HepG2 (cell line): ENCODE results near the gene CST8. TPM values are rescaled to one million over a fixed set of nuclear protein-coding genes. Genes with fewer than 3 reads are reported as not detected.

Source experiments
- RFX3 ChIP-seq: IDR thresholded peaks from 2 replicates; pipeline ENCODE4 v1.6.1; 2016; ENCODE audit warnings: missing biosample characterization, missing genetic modification reagents
- RFX5 ChIP-seq: IDR thresholded peaks from 2 replicates; pipeline ENCODE4 v1.6.1; 2011; ENCODE audit warnings: low read depth, low read length, improper control_type of control experiment
- SSRP1 ChIP-seq: IDR thresholded peaks from 2 replicates; pipeline ENCODE4 v1.6.1; 2016; ENCODE audit warnings: control low read depth
- ZC3H4 ChIP-seq: sonication (generic); formaldehyde crosslinking; IDR thresholded peaks from 2 replicates; pipeline ENCODE4 v1.4.0; 2020; ENCODE audit warnings: missing genetic modification reagents, borderline replicate concordance
- ZNF292 ChIP-seq: sonication (generic); formaldehyde crosslinking; IDR thresholded peaks from 2 replicates; pipeline ENCODE4 v1.8.1; 2022; ENCODE audit warnings: mild to moderate bottlenecking, low read depth, missing genetic modification reagents, borderline replicate concordance
- polyA plus RNA-seq, 8 experiments: library from polyadenylated mRNA; depleted of rRNA in 3 of 8; stranded (reverse) in 7 of 8; unstranded in 1 of 8; fragments of >200 nt; fragmentation: Illumina TruSeq in 4 of 8; extraction: Trizol in 4 of 8; gene quantifications; 2 replicates each; pipeline versions ENCODE4 v1.2.1 to v1.2.3, GENCODE V29; 2011 to 2016; ENCODE audit warnings: low read depth in 4 of 8, missing spikeins in 1 of 8, mixed read lengths in 1 of 8; ENCODE audit not compliant: insufficient read depth in 1 of 8
- total RNA-seq, 5 experiments: library from RNA; depleted of rRNA; stranded (reverse); fragments of >200 nt; fragmentation: Illumina TruSeq; extraction: Trizol; gene quantifications; 2 replicates each; pipeline ENCODE4 v1.2.3, GENCODE V29; 2016; ENCODE audit warnings: low read depth in 1 of 5
- TF ChIP-seq, protein P1 (sequence below): sonication (generic); formaldehyde crosslinking; conservative IDR thresholded peaks from 2 replicates; pipeline ENCODE4 v1.8.0; 2022; ENCODE audit warnings: mild to moderate bottlenecking, moderate library complexity, missing genetic modification reagents
- TF ChIP-seq, protein P2 (sequence below): sonication (generic); formaldehyde crosslinking; IDR thresholded peaks from 2 replicates; pipeline ENCODE4 v1.4.0; 2020; ENCODE audit warnings: mild to moderate bottlenecking, missing genetic modification reagents
- TF ChIP-seq, protein P3 (sequence below): sonication (generic); formaldehyde crosslinking; IDR thresholded peaks from 2 replicates; pipeline ENCODE4 v1.9.0; 2022; ENCODE audit warnings: low read depth, missing genetic modification reagents

The CST8 gene
- total and polyA plus RNA-seq, 2 of the 13 experiments (the other 11 are each of a cell fraction or from before 2014, with no cell fraction given) = not detected

DNA sequence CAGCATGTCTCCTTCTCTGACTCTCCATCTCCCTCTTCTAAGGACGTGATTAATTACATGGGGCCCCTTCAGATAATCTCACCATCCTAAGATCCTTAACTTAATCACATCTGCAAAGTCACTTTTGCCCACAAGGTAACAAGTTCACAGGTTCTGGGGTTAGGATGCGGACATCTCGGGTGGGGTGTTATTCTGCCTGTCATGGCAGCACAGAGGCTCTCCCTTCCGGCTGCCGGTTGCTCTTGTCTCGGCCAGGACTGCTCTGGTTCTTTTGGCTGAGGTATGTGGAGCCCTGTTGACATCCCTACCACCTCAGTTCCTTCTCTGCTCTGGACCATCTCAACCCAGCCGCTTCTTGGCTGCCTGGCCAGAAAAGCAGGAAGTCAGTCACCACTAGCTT lies 34.0 kb upstream of the CST8 start (continued):
- TF ChIP-seq, protein P1, sequence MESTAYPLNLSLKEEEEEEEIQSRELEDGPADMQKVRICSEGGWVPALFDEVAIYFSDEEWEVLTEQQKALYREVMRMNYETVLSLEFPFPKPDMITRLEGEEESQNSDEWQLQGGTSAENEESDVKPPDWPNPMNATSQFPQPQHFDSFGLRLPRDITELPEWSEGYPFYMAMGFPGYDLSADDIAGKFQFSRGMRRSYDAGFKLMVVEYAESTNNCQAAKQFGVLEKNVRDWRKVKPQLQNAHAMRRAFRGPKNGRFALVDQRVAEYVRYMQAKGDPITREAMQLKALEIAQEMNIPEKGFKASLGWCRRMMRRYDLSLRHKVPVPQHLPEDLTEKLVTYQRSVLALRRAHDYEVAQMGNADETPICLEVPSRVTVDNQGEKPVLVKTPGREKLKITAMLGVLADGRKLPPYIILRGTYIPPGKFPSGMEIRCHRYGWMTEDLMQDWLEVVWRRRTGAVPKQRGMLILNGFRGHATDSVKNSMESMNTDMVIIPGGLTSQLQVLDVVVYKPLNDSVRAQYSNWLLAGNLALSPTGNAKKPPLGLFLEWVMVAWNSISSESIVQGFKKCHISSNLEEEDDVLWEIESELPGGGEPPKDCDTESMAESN (CRISPR knock-in tag) = no peak
- TF ChIP-seq SSRP1 (CRISPR knock-in tag) (no peak), RFX5 (no peak), ZC3H4 (CRISPR knock-in tag) (no peak), RFX3 (CRISPR knock-in tag) (no peak), ZNF292 (CRISPR knock-in tag) (no peak)
- TF ChIP-seq, protein P2, sequence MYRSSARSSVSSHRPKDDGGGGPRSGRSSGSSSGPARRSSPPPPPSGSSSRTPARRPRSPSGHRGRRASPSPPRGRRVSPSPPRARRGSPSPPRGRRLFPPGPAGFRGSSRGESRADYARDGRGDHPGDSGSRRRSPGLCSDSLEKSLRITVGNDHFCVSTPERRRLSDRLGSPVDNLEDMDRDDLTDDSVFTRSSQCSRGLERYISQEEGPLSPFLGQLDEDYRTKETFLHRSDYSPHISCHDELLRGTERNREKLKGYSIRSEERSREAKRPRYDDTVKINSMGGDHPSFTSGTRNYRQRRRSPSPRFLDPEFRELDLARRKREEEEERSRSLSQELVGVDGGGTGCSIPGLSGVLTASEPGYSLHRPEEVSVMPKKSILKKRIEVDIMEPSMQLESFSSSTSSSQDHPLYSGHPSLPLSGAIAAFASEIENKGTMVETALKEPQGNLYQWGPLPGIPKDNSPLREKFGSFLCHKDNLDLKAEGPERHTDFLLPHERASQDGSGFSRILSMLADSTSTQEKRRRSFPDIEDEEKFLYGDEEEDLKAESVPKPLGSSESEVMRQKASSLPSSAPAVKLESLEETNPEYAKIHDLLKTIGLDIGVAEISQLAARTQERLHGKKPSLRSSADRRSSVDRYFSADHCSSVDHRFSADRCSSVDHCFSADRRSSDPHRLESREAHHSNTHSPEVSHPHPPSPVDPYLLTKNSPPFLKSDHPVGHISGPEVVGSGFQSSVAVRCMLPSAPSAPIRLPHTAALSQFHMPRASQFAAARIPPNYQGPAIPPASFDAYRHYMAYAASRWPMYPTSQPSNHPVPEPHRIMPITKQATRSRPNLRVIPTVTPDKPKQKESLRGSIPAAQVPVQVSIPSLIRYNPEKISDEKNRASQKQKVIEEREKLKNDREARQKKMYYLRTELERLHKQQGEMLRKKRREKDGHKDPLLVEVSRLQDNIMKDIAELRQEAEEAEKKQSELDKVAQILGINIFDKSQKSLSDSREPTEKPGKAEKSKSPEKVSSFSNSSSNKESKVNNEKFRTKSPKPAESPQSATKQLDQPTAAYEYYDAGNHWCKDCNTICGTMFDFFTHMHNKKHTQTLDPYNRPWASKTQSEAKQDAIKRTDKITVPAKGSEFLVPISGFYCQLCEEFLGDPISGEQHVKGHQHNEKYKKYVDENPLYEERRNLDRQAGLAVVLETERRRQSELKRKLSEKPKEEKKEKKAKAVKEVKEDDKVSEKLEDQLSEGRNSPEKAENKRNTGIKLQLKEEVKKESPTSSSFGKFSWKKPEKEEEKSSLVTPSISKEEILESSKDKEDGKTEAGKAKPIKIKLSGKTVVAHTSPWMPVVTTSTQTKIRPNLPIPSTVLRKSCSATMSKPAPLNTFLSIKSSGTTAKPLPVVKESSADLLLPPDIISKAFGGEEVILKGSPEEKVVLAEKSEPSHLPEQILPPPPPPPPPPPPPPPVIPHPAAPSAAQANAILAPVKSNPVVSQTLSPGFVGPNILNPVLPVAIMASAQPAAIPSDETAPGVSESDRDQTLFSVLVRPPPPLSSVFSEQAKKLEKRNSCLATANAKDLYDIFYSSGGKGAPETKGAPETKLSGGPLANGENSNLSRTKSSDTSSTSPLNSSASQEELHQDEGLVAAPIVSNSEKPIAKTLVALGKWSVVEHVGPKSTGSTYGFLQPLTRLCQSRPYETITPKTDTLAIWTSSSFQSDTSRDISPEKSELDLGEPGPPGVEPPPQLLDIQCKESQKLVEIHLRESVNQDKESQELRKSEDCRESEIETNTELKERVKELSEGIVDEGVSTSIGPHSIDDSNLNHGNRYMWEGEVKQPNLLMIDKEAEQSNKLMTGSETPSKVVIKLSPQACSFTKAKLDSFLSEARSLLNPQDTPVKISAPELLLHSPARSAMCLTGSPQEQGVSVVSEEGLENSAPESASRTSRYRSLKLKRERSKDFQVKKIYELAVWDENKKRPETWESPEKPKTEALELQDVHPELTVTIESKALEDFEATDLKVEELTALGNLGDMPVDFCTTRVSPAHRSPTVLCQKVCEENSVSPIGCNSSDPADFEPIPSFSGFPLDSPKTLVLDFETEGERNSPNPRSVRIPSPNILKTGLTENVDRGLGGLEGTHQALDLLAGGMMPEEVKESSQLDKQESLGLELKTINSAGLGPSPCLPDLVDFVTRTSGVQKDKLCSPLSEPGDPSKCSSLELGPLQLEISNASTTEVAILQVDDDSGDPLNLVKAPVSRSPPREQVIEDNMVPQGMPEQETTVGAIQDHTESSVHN (CRISPR knock-in tag) = no peak
- TF ChIP-seq, protein P3, sequence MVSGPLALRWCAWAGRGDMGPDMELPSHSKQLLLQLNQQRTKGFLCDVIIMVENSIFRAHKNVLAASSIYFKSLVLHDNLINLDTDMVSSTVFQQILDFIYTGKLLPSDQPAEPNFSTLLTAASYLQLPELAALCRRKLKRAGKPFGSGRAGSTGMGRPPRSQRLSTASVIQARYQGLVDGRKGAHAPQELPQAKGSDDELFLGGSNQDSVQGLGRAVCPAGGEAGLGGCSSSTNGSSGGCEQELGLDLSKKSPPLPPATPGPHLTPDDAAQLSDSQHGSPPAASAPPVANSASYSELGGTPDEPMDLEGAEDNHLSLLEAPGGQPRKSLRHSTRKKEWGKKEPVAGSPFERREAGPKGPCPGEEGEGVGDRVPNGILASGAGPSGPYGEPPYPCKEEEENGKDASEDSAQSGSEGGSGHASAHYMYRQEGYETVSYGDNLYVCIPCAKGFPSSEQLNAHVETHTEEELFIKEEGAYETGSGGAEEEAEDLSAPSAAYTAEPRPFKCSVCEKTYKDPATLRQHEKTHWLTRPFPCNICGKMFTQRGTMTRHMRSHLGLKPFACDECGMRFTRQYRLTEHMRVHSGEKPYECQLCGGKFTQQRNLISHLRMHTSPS (CRISPR knock-in tag) = no peak
